Uterus (tissue), 2 donors: ENCODE measurements around the gene RBMS3.

ENCODE experiments used
- CTCF ChIP-seq, 4 experiments: fragments of 200-600 bp in 2 of 4; fragments of 450-650 bp in 2 of 4; sonication (generic) in 2 of 4; IDR thresholded peaks; one replicate each; pipeline ENCODE4 v1.5.1; 2016 to 2019; ENCODE audit warnings: antibody characterized with exemption in 4 of 4, mild to moderate bottlenecking in 2 of 4, moderate library complexity in 1 of 4
- POLR2A ChIP-seq, 2 donors: fragments of 450-650 bp; IDR thresholded peaks; one replicate each; pipeline ENCODE4 v1.6.1; 2016; ENCODE audit warnings: antibody characterized with exemption in 2 of 2, mild to moderate bottlenecking in 1 of 2, moderate library complexity in 1 of 2

- TF ChIP-seq CTCF (IDR thresholded peaks at IDR 0.05): no peak
- no peak for TF ChIP-seq POLR2A (IDR thresholded peaks at IDR 0.05)
Observed at GRCh38 chr3:29643034-29643425, 362.2 kb downstream of the RBMS3 start.
